Erythroblast (primary cell): Measurements from ENCODE around the gene SLC44A1.

ENCODE experiments used
- GATA1 ChIP-seq: IDR thresholded peaks from 2 replicates; pipeline ENCODE4 v1.6.1; 2011; ENCODE audit warnings: low read depth, mild to moderate bottlenecking, control low read depth, low read length, moderate library complexity
- POLR2A ChIP-seq: IDR thresholded peaks from 2 replicates; pipeline ENCODE4 v1.6.1; 2011; ENCODE audit warnings: mild to moderate bottlenecking, low read length

DNA sequence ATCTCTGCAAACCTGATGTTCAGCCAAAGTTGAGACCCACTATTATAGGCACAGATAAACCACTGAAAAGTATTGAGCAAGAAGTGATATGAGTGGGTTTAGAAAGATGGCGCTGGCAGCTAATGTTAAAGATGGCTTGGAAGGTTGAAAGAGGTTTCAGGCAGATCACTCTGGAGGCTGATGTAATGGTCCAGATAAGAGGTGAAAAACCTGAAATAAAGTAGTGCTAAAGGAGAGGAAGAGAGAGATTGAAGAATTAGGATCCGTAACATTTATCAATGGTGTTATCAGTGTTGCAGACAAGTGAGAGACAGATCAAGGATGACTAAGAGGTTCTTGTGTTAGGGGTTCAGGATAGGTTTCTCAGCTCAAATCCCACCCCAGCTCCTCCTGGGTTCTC lies 58.3 kb downstream of the SLC44A1 start:
- TF ChIP-seq POLR2A, result no peak
- TF ChIP-seq GATA1, result no peak
